Left hindlimb (tissue), 1 donor: ENCODE data around the gene CELF5.
A peak's percentile ranks its signal among the peaks of the same experiment; 100 is the strongest.
"Not testable (repeated sequence)": the region's sequence is repeated elsewhere in the genome, so short reads cannot be mapped to it uniquely, and the experiment has no call there.

ENCODE experiments used
- DNase-seq: peaks from one replicate; pipeline ENCODE4 v3.0.0-alpha.2; 2018

Gene CELF5

GRCh38 chr19:3325451-3325850, 101.0 kb downstream of the CELF5 start:
- DNase-seq, result no peak

- no peak for DNase-seq
These were observed 104.3 kb downstream of the CELF5 start for GRCh38 chr19:3328743-3329142.

GRCh38 chr19:3330047-3330446, 105.6 kb downstream of the CELF5 start:
- no peak for DNase-seq

- DNase-seq, result not testable (repeated sequence)
These were observed 107.8 kb downstream of the CELF5 start for GRCh38 chr19:3332232-3332631.

GRCh38 chr19:3333020-3333583, 108.6 kb downstream of the CELF5 start:
- no peak for DNase-seq

GRCh38 chr19:3333662-3334061, 109.2 kb downstream of the CELF5 start:
- no peak for DNase-seq

- DNase-seq, result not testable (repeated sequence)
These were observed 110.4 kb downstream of the CELF5 start for GRCh38 chr19:3334749-3335430.

GRCh38 chr19:3335431-3336350, 111.2 kb downstream of the CELF5 start:
- no peak for DNase-seq

- DNase-seq, result no peak
These were observed 111.9 kb downstream of the CELF5 start for GRCh38 chr19:3336351-3336679.

GRCh38 chr19:3336680-3337523, 112.4 kb downstream of the CELF5 start:
- DNase-seq, result no peak

- DNase-seq, result no peak
These were observed 114.2 kb downstream of the CELF5 start for GRCh38 chr19:3338541-3339181.

- no peak for DNase-seq
These were observed 115.9 kb downstream of the CELF5 start for GRCh38 chr19:3340340-3340739.

GRCh38 chr19:3342246-3342645, 117.8 kb downstream of the CELF5 start:
- DNase-seq, result no peak

- DNase-seq, result not testable (repeated sequence)
These were observed 118.5 kb downstream of the CELF5 start for GRCh38 chr19:3342962-3343361.

GRCh38 chr19:3343619-3344502, 119.4 kb downstream of the CELF5 start:
- peak; percentile 56 for DNase-seq

GRCh38 chr19:3344608-3345598, 120.4 kb downstream of the CELF5 start:
- no peak for DNase-seq

GRCh38 chr19:3345850-3346460, 121.5 kb downstream of the CELF5 start:
- DNase-seq, result no peak
